Chondrocyte (in vitro differentiated cells): ENCODE results near the gene KLHL17. TPM values are rescaled to one million over a fixed set of nuclear protein-coding genes. Genes with fewer than 3 reads are reported as not detected.

ENCODE experiments used
- DNase-seq: peaks from one replicate; pipeline ENCODE4 v3.0.0; 2021; ENCODE audit warnings: mixed read lengths, low spot score
- H3K27ac Mint-ChIP-seq: one replicate; pipeline ENCODE4 v1.8.0; 2021; ENCODE audit warnings: mild to moderate bottlenecking, moderate library complexity, mixed read lengths; ENCODE audit not compliant: unreplicated experiment
- H3K27me3 Mint-ChIP-seq: 2 replicates; pipeline ENCODE4 v1.8.0; 2021; ENCODE audit warnings: low read depth, mixed read lengths
- H3K36me3 Mint-ChIP-seq: 2 replicates; pipeline ENCODE4 v1.8.0; 2021; ENCODE audit warnings: low read depth, mixed read lengths
- H3K4me1 Mint-ChIP-seq: 2 replicates; pipeline ENCODE4 v1.8.0; 2021; ENCODE audit warnings: low read depth, mild to moderate bottlenecking, mixed read lengths
- H3K4me3 Mint-ChIP-seq: one replicate; pipeline ENCODE4 v1.8.0; 2021; ENCODE audit warnings: mild to moderate bottlenecking, moderate library complexity, mixed read lengths; ENCODE audit not compliant: unreplicated experiment
- H3K9me3 Mint-ChIP-seq: 2 replicates; pipeline ENCODE4 v1.8.0; 2021; ENCODE audit warnings: low read depth, mixed read lengths
- CTCF ChIP-seq: fragments of 200-600 bp; sonication (generic); IDR thresholded peaks from 2 replicates; pipeline ENCODE4 v1.5.0; 2021; ENCODE audit warnings: antibody characterized with exemption, mild to moderate bottlenecking, moderate library complexity
- total RNA-seq: library from RNA; stranded (reverse); gene quantifications from 3 replicates; pipeline ENCODE4 v1.2.1, GENCODE V29; 2021

KLHL17 gene
- total RNA-seq, 1 donor from 2014 or later: 19.1 TPM

- no peaks in the 10 kb centered on the region for H3K9me3 Mint-ChIP-seq
- no peak overlapping the region for H3K4me3 Mint-ChIP-seq
- no peaks in the 10 kb centered on the region for H3K36me3 Mint-ChIP-seq
- H3K27ac Mint-ChIP-seq: no peak overlapping the region
- TF ChIP-seq CTCF: no peak
- H3K4me1 Mint-ChIP-seq: peaks cover 6% of the 10 kb centered on the region
- DNase-seq: no peak
- peaks cover 10% of the 10 kb centered on the region for H3K27me3 Mint-ChIP-seq
Observed at GRCh38 chr1:970973-971730, 10.8 kb downstream of the KLHL17 start.

DNA sequence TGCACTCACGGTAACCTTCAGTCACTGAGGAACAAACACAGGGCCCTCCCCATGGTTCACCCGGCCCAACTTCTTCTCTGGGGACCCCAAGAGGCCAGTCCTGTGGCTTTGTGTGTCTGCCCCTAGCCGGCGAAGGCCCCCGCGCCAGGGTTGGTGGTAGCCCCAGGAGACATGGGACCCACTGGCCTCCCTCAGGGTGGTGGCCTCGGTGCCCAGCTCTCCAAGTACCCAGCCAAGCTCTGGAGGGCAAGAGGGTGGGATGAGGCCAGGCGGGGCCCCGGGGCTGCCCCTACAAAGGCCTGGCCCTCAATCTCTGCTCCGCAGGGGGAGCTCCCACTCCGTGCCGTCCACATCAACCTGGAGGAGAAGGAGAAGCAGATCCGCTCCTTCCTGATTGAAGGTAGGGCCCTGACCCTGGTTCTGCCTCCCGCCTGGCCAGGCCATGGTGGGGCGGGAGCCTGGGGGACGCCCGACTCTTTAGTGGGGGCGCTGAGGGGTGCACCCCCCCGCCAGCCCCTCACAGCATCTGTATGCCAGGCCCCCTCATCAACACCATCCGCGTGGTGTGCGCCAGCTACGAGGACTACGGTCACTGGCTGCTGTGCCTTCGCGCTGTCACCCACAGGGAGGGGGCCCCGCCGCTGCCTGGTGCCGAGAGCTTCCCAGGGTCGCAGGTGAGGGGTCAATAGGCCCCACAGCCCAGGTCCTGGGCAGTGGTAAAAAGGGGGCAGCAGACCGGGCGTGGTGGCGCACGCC, 11.5 kb downstream of the KLHL17 start:
- Mint-ChIP-seq H3K9me3 (no peaks in the 10 kb centered on the region), H3K4me3 (no peak overlapping the region), H3K27me3 (peaks cover 10% of the 10 kb centered on the region), H3K27ac (no peak overlapping the region), H3K4me1 (peaks cover 3% of the 10 kb centered on the region), H3K36me3 (no peaks in the 10 kb centered on the region)
- DNase-seq: no peak
- no peak for TF ChIP-seq CTCF

DNA sequence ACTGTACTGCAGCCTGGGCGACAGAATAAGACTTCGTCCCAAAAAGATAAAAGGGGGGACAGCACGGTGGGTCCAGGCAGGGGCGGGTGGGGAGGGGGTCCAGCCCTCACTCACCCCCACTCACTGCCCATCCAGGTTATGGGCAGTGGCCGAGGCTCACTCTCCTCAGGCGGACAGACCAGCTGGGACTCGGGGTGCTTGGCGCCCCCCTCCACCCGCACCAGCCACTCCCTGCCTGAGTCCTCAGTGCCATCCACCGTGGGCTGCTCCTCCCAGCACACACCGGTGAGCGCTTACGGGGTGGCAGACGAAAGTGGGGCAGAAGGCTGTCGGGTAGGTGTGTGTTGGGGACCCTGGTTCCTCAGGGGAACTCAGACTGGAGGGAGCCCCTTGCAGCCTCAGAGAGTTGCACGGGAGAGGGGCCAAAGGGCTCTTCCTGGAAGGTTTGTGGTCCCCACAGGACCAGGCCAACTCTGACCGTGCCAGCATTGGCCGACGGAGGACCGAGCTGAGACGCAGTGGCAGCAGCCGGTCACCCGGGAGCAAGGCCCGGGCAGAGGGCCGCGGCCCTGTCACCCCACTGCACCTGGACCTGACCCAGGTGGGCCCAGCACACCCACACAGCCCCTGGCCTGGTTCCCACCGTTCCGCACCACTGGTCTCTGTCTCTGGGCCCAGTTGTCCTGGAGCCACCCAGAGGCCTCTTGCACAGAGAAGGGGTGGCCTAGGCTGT, 12.5 kb downstream of the KLHL17 start:
- Mint-ChIP-seq H3K4me3 (no peak overlapping the region), H3K27ac (no peak overlapping the region), H3K36me3 (no peaks in the 10 kb centered on the region), H3K9me3 (no peaks in the 10 kb centered on the region), H3K4me1 (no peaks in the 10 kb centered on the region), H3K27me3 (peaks cover 10% of the 10 kb centered on the region)
- no peak for DNase-seq
- TF ChIP-seq CTCF: no peak

DNA sequence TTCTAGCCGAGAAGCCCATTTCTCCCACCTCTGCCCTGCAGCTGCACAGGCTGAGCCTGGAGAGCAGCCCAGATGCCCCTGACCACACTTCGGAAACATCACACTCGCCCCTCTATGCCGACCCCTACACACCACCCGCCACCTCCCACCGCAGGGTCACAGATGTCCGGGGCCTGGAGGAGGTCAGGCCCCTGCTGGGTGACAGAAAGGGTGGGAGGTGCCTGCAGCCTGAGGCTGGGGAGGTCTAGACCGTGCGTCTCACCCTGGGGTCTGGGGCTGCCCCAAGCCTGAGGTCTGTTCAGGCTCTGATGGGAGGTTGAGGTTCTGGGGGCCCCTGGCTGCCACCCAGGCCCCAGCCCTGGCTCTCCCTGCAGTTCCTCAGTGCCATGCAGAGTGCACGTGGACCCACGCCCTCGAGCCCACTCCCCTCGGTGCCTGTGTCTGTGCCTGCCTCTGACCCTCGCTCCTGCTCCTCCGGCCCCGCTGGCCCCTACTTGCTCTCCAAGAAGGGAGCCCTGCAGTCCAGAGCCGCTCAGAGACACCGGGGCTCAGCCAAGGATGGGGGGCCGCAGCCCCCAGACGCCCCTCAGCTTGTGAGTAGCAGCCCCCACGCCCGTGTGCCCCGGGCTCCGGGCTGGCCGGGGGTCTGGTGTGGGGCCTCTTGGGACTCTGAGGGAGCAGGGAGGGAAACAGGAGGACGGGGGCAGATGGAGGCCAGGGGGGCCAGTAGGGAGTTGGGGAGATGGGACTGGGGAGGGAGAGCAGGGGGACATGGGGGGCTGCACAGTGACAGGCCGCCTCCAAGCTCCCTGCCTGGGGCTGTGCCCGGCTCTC, 13.3 kb downstream of the KLHL17 start:
- Mint-ChIP-seq H3K4me1 (peaks cover 3% of the 10 kb centered on the region), H3K9me3 (no peaks in the 10 kb centered on the region), H3K4me3 (no peak overlapping the region), H3K27me3 (peaks cover 10% of the 10 kb centered on the region), H3K36me3 (no peaks in the 10 kb centered on the region), H3K27ac (no peak overlapping the region)
- DNase-seq: no peak
- no peak for TF ChIP-seq CTCF
